H1 (cell line): ENCODE data around the gene THBS4.

Experiments used
- BRCA1 ChIP-seq: IDR thresholded peaks from 2 replicates; pipeline ENCODE4 v1.6.1; 2012; ENCODE audit warnings: low read depth, low read length, improper control_type of control experiment
- EGR1 ChIP-seq: IDR thresholded peaks from 2 replicates; pipeline ENCODE4 v1.6.1; 2011; ENCODE audit warnings: low read depth, low read length, borderline replicate concordance
- KDM1A ChIP-seq: fragments of 200-600, 300-600 bp; sonication (generic); IDR thresholded peaks from 2 replicates; pipeline ENCODE4 v1.7.1; 2016; ENCODE audit warnings: mild to moderate bottlenecking, low read length, borderline replicate concordance
- POLR2A ChIP-seq, 2 experiments: IDR thresholded peaks; 1 replicate in 1 of 2; 2 replicates in 1 of 2; pipeline ENCODE4 v1.6.1; 2011; ENCODE audit warnings: low read depth in 2 of 2, low read length in 2 of 2, mild to moderate bottlenecking in 2 of 2; ENCODE audit errors: control extremely low read depth in 1 of 2
- POLR2AphosphoS5 ChIP-seq: IDR thresholded peaks from 2 replicates; pipeline ENCODE4 v1.6.1; 2011; ENCODE audit warnings: low read depth, low read length
- TF ChIP-seq, protein P1 (sequence below), 3 experiments: IDR thresholded peaks; 1 replicate in 2 of 3; 2 replicates in 1 of 3; pipeline versions ENCODE4 v1.5.1 to v1.6.1; 2011; ENCODE audit warnings: low read length in 3 of 3, mild to moderate bottlenecking in 3 of 3, inconsistent platforms in 2 of 3, low read depth in 1 of 3, moderate library complexity in 1 of 3; ENCODE audit not compliant: insufficient read depth in 1 of 3; ENCODE audit errors: control extremely low read depth in 1 of 3
- TF ChIP-seq, protein P2 (sequence below): IDR thresholded peaks from 2 replicates; pipeline ENCODE4 v1.6.1; 2011; ENCODE audit warnings: low read length, improper control_type of control experiment

DNA sequence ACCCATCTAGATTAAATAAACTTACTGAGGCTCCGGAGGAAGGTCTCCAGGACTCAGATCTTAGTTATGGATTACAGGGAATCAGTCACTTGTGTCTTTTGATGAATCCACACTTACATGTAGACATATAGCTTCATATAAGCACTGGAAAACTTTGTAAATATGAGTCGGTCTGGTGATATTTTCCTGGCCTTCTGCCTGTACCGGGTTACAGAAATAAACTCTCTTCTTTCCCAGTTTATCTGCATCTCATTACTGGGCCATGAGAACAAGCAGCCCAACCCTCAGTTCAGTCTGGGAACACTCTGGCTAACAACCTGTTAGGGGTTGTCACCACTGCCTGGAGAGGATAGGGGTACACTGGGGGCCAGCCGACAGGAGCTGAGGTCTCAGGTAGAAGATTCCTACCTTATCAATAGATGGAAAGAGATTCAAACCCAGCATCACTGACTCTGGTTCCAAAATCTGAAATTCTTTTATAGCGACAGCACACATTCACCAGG is 59.1 kb downstream of the THBS4 start:
- TF ChIP-seq, protein P1, sequence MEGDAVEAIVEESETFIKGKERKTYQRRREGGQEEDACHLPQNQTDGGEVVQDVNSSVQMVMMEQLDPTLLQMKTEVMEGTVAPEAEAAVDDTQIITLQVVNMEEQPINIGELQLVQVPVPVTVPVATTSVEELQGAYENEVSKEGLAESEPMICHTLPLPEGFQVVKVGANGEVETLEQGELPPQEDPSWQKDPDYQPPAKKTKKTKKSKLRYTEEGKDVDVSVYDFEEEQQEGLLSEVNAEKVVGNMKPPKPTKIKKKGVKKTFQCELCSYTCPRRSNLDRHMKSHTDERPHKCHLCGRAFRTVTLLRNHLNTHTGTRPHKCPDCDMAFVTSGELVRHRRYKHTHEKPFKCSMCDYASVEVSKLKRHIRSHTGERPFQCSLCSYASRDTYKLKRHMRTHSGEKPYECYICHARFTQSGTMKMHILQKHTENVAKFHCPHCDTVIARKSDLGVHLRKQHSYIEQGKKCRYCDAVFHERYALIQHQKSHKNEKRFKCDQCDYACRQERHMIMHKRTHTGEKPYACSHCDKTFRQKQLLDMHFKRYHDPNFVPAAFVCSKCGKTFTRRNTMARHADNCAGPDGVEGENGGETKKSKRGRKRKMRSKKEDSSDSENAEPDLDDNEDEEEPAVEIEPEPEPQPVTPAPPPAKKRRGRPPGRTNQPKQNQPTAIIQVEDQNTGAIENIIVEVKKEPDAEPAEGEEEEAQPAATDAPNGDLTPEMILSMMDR (IDR thresholded peaks at IDR 0.05; ENCODE audit: control extremely low read depth in 1 of 3, insufficient read depth in 1 of 3, low read depth in 1 of 3, low read length in 3 of 3), result no peak
- TF ChIP-seq POLR2A (IDR thresholded peaks at IDR 0.05; ENCODE audit: control extremely low read depth in 1 of 2, low read depth in 2 of 2, low read length in 2 of 2) (no peak), KDM1A (no peak), BRCA1 (no peak), EGR1 (no peak), POLR2AphosphoS5 (no peak)
- TF ChIP-seq, protein P2, sequence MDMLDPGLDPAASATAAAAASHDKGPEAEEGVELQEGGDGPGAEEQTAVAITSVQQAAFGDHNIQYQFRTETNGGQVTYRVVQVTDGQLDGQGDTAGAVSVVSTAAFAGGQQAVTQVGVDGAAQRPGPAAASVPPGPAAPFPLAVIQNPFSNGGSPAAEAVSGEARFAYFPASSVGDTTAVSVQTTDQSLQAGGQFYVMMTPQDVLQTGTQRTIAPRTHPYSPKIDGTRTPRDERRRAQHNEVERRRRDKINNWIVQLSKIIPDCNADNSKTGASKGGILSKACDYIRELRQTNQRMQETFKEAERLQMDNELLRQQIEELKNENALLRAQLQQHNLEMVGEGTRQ, result no peak
